ENCODE results near the gene ERC2. TPM values are rescaled to one million over a fixed set of nuclear protein-coding genes. Genes with fewer than 3 reads are reported as not detected.
"Not testable (repeated sequence)": the region's sequence is repeated elsewhere in the genome, so short reads cannot be mapped to it uniquely, and the experiment has no call there.

The ERC2 gene
- total and polyA plus RNA-seq, 2 donors (not counting 1 experiment from before 2014, with no cell fraction given), result 0.14 to 0.17 TPM

DNA sequence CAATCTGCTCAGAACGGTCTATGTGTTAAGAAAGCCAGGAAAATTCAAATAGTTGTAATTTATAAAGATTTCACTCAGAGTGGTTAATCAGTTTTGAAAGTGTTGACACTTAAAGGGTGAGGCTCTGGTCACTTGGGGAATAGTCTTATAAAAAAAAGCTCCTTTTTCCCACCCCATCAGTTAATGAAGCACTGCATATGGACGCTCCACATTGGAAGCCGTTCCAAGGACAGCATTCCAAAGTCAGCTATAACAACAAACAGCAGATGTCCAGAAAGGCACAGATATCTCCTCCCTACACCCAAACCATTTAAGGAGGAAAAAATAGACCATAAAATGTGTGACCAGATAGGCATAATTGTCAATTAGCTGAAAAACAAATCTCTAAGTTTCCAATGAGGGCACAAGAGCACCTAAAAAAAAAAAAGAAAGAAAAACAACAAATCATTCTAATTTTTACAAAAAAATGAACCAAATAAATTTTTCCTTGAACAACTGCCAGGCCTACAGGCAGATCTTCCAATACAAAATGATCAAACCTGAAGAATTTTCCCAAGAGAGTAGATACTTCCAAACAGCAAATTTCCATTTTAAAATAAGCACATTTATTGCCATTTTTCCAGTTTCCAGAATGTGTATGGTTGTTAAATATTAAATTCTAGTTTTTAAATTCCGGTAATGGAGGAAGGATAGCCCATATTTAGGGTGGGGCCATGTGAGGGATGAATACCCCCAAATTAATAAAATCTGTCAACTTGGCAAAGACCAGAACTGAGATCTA lies 198.3 kb downstream of the ERC2 start:
- Histone ChIP-seq H3K27me3 (ENCODE audit: control insufficient read depth, insufficient read depth, low read length) (no peaks in the 10 kb centered on the region), H2AFZ (ENCODE audit: low read length) (no peak overlapping the region), H3K36me3 (ENCODE audit: control insufficient read depth, insufficient read depth, low read length) (no peaks in the 10 kb centered on the region), H3K4me3 (replicated peaks in 1 of 4; ENCODE audit: control extremely low read depth in 1 of 4, insufficient read depth in 1 of 4, low read depth in 3 of 4, low read length in 4 of 4) (no peak overlapping the region), H3K9me3 (ENCODE audit: control insufficient read depth, insufficient read depth, low read depth, low read length) (no peaks in the 10 kb centered on the region), H3K79me2 (ENCODE audit: control insufficient read depth, insufficient read depth, low read length) (no peaks in the 10 kb centered on the region), H3K9ac (ENCODE audit: insufficient read depth, low read length) (no peak overlapping the region), H4K20me1 (ENCODE audit: control insufficient read depth, extremely low read depth, insufficient read depth, low read length) (no peaks in the 10 kb centered on the region), H3K4me1 (ENCODE audit: control insufficient read depth, extremely low read depth, insufficient read depth, low read length) (no peaks in the 10 kb centered on the region), H3K27ac (ENCODE audit: insufficient read depth, low read length) (no peak overlapping the region), H3K4me2 (ENCODE audit: extremely low read depth, insufficient read depth, low read length) (no peak overlapping the region)
- TF ChIP-seq, protein P1, sequence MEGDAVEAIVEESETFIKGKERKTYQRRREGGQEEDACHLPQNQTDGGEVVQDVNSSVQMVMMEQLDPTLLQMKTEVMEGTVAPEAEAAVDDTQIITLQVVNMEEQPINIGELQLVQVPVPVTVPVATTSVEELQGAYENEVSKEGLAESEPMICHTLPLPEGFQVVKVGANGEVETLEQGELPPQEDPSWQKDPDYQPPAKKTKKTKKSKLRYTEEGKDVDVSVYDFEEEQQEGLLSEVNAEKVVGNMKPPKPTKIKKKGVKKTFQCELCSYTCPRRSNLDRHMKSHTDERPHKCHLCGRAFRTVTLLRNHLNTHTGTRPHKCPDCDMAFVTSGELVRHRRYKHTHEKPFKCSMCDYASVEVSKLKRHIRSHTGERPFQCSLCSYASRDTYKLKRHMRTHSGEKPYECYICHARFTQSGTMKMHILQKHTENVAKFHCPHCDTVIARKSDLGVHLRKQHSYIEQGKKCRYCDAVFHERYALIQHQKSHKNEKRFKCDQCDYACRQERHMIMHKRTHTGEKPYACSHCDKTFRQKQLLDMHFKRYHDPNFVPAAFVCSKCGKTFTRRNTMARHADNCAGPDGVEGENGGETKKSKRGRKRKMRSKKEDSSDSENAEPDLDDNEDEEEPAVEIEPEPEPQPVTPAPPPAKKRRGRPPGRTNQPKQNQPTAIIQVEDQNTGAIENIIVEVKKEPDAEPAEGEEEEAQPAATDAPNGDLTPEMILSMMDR (conservative IDR thresholded peaks at IDR 0.05 in 1 of 2, IDR thresholded peaks at IDR 0.05 in 1 of 2; ENCODE audit: low read depth in 1 of 2, low read length in 2 of 2), result no peak
- TF ChIP-seq EZH2 (IDR thresholded peaks at IDR 0.05; ENCODE audit: low read length, missing control alignments), result no peak
- DNase-seq (ENCODE audit: low read depth in 2 of 2), result peak; percentile 21 to 51

DNA sequence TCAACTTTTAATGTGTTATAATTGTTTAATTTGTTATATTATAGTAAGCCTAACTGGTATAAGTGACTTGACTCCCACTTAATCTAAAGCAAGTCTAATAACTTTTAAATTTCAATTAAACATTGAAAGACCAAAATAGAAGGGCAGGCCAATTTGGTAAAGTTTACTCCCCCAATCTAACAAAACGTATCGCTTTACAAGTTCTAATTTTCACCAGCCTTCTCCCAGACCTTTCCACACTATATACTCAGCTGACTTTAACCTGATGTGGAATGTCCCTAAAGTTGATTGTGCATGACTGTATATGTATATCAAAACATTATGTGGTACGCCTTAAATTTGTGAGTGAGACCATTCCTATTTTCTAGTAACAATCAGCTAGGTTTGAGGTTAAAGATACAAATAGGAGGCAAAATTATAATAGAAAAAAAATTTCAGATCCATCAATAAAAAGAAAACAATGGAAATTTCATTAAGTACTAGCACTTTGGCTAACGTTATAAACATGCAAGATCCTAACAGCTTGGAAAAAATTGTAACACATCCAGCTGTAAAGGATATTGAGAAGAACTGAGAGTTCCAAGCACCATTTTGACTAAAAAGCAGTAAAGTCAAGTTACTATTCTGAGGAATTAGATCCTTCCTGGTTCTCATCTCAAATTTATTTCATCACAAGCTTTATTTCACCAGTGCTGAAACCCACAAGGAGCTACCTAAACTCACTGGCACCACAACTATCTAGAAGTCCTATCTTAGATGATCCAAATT lies 199.5 kb downstream of the ERC2 start:
- Histone ChIP-seq H3K4me3 (replicated peaks in 1 of 4; ENCODE audit: control extremely low read depth in 1 of 4, insufficient read depth in 1 of 4, low read depth in 3 of 4, low read length in 4 of 4) (no peak overlapping the region), H2AFZ (ENCODE audit: low read length) (no peak overlapping the region), H3K27me3 (ENCODE audit: control insufficient read depth, insufficient read depth, low read length) (no peaks in the 10 kb centered on the region), H3K79me2 (ENCODE audit: control insufficient read depth, insufficient read depth, low read length) (no peaks in the 10 kb centered on the region), H3K4me1 (ENCODE audit: control insufficient read depth, extremely low read depth, insufficient read depth, low read length) (no peaks in the 10 kb centered on the region), H4K20me1 (ENCODE audit: control insufficient read depth, extremely low read depth, insufficient read depth, low read length) (no peaks in the 10 kb centered on the region), H3K9me3 (ENCODE audit: control insufficient read depth, insufficient read depth, low read depth, low read length) (no peaks in the 10 kb centered on the region), H3K36me3 (ENCODE audit: control insufficient read depth, insufficient read depth, low read length) (no peaks in the 10 kb centered on the region), H3K27ac (ENCODE audit: insufficient read depth, low read length) (no peak overlapping the region), H3K4me2 (ENCODE audit: extremely low read depth, insufficient read depth, low read length) (no peak overlapping the region), H3K9ac (ENCODE audit: insufficient read depth, low read length) (no peak overlapping the region)
- TF ChIP-seq, protein P1 (conservative IDR thresholded peaks at IDR 0.05 in 1 of 2, IDR thresholded peaks at IDR 0.05 in 1 of 2; ENCODE audit: low read depth in 1 of 2, low read length in 2 of 2), result no peak
- no peak for TF ChIP-seq EZH2 (IDR thresholded peaks at IDR 0.05; ENCODE audit: low read length, missing control alignments)
- DNase-seq (ENCODE audit: low read depth in 2 of 2), result no peak

DNA sequence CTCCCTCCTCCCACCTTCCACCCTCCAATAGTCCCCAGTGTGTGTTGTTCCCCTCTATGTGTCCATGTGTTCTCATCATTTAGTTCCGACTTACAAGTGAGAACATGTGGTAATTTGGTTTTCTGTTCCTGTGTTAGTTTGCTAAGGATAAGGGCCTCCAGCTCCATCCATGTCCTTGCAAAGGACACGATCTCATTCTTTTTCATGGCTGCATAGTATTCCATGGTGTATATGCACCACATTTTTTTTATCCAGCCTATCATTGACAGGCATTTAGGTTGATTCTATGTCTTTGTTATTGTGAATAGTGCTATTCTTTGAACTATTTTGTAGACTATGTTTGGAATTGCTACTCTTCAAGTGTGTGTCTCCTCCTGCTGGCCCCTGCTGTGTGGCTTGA lies 206.4 kb downstream of the ERC2 start:
- not testable (repeated sequence) for H3K79me2 ChIP-seq (ENCODE audit: control insufficient read depth, insufficient read depth, low read length); H3K27ac ChIP-seq (ENCODE audit: insufficient read depth, low read length); H3K27me3 ChIP-seq (ENCODE audit: control insufficient read depth, insufficient read depth, low read length); H2AFZ ChIP-seq (ENCODE audit: low read length); H3K4me3 ChIP-seq (replicated peaks in 1 of 4; ENCODE audit: control extremely low read depth in 1 of 4, insufficient read depth in 1 of 4, low read depth in 3 of 4, low read length in 4 of 4); H3K36me3 ChIP-seq (ENCODE audit: control insufficient read depth, insufficient read depth, low read length); DNase-seq (ENCODE audit: low read depth in 2 of 2); H3K9ac ChIP-seq (ENCODE audit: insufficient read depth, low read length); H3K9me3 ChIP-seq (ENCODE audit: control insufficient read depth, insufficient read depth, low read depth, low read length); H4K20me1 ChIP-seq (ENCODE audit: control insufficient read depth, extremely low read depth, insufficient read depth, low read length); H3K4me2 ChIP-seq (ENCODE audit: extremely low read depth, insufficient read depth, low read length); H3K4me1 ChIP-seq (ENCODE audit: control insufficient read depth, extremely low read depth, insufficient read depth, low read length)

All from fibroblast of lung (primary cell).